Measurements from ENCODE around the gene ANKRD22. TPM values are rescaled to one million over a fixed set of nuclear protein-coding genes. Genes with fewer than 3 reads are reported as not detected.
A peak's percentile ranks its signal among the peaks of the same experiment; 100 is the strongest.

Gene ANKRD22
- total and polyA plus RNA-seq, 2 of the 8 experiments (the other 6 are each of a cell fraction or from before 2014, with no cell fraction given) = 0.68 TPM; not detected in 1

- TF ChIP-seq ATF2 (IDR thresholded peaks at IDR 0.05; ENCODE audit: low read length) (no peak), JUN (IDR thresholded peaks at IDR 0.05; ENCODE audit: low read depth, low read length) (no peak), BACH1 (IDR thresholded peaks at IDR 0.05; ENCODE audit: low read length) (peak; percentile 38; the same call in 1 of the 2 replicates), BCL11A (IDR thresholded peaks at IDR 0.05; ENCODE audit: low read depth in 2 of 2, low read length in 2 of 2) (no peak), POLR2AphosphoS5 (IDR thresholded peaks at IDR 0.05; ENCODE audit: low read depth, low read length) (peak; percentile 49), TBP (IDR thresholded peaks at IDR 0.05; ENCODE audit: low read depth, low read length) (peak; percentile 52; the same call in 1 of the 2 replicates), EGR1 (IDR thresholded peaks at IDR 0.05; ENCODE audit: borderline replicate concordance, low read depth, low read length) (no peak), SRF (IDR thresholded peaks at IDR 0.05; ENCODE audit: low read depth, low read length) (no peak), SP2 (IDR thresholded peaks at IDR 0.05; ENCODE audit: low read length) (no peak), CREB1 (IDR thresholded peaks at IDR 0.05) (no peak), KDM4A (IDR thresholded peaks at IDR 0.05; ENCODE audit: low read depth, low read length, severe bottlenecking) (peak; percentile 99), YY1 (IDR thresholded peaks at IDR 0.05; ENCODE audit: low read depth, low read length) (no peak), SAP30 (IDR thresholded peaks at IDR 0.05; ENCODE audit: insufficient read depth, insufficient replicate concordance, low read length) (peak; percentile 53), RBBP5 (IDR thresholded peaks at IDR 0.05; ENCODE audit: borderline replicate concordance, low read depth, low read length) (peak; percentile 98), SP4 (IDR thresholded peaks at IDR 0.05; ENCODE audit: low read length) (no peak), MAX (IDR thresholded peaks at IDR 0.05) (peak; percentile 93), PHF8 (conservative IDR thresholded peaks at IDR 0.05; ENCODE audit: low read depth, low read length) (peak; percentile 45; the same call in 1 of the 2 replicates), CBX5 (IDR thresholded peaks at IDR 0.05; ENCODE audit: low read depth, low read length) (no peak), CBX8 (IDR thresholded peaks at IDR 0.05; ENCODE audit: borderline replicate concordance, low read depth, low read length) (no peak), BRCA1 (IDR thresholded peaks at IDR 0.05; ENCODE audit: low read depth, low read length) (no peak), E2F6 (IDR thresholded peaks at IDR 0.05) (peak; percentile 67)
Measured at GRCh38 chr10:88880282-88881076, 28.8 kb upstream of the ANKRD22 start (continued).
